GM12878 (cell line): ENCODE results near the gene CBX2. TPM values are rescaled to one million over a fixed set of nuclear protein-coding genes. Genes with fewer than 3 reads are reported as not detected.

Experiments
- ATAC-seq: fragments of 200-7000 bp; cut with Tn5 transposase; 3 replicates; pipeline ENCODE4 v1.9.1; 2020; ENCODE audit warnings: mild to moderate bottlenecking, moderate library complexity
- BruUV-seq: library from RNA; stranded (reverse); fragments of 400-500 nt; replicated peaks from 2 replicates; lab custom pipeline; 2021; lab: Mats Ljungman, UMichigan
- CTCF ChIA-PET: fragments of 300-600 bp; sonication (Branson Sonifier 250); formaldehyde crosslinking; extraction: SDS; loops from one replicate; lab custom pipeline; 2021; ENCODE audit warnings: inconsistent platforms; lab: Yijun Ruan, JAX
- POLR2A ChIA-PET: fragments of 350-600 bp; formaldehyde crosslinking; extraction: SDS; loops from one replicate; lab custom pipeline; 2021; ENCODE audit warnings: inconsistent platforms; lab: Charles Lee
- RAD21 ChIA-PET: fragments of 300-600 bp; sonication (Branson Sonifier 250); formaldehyde crosslinking; loops from one replicate; lab custom pipeline; 2023; ENCODE audit warnings: antibody characterized with exemption; ENCODE audit not compliant: unreplicated experiment; lab: Charles Lee
- SMC1A ChIA-PET: fragments of 300-600 bp; sonication (Branson Sonifier 250); formaldehyde crosslinking; loops from one replicate; lab custom pipeline; 2023; ENCODE audit not compliant: unreplicated experiment, uncharacterized antibody; lab: Charles Lee
- DNase-seq: peaks from one replicate; pipeline ENCODE4 v3.0.0-alpha.2; 2011; ENCODE audit warnings: low read depth, low spot score
- FAIRE-seq: peaks from 3 replicates; lab custom pipeline; 2011; peaks lifted over from hg19 to GRCh38; lab: Jason Lieb, UNC
- H2AFZ ChIP-seq: 2 replicates; pipeline ENCODE4 v1.6.0; 2011; ENCODE audit warnings: low read depth, low read length, control low read depth; ENCODE audit not compliant: control insufficient read depth
- H3K27ac ChIP-seq: 2 replicates; pipeline ENCODE4 v1.5.1; 2011; ENCODE audit warnings: control low read depth; ENCODE audit not compliant: control insufficient read depth, insufficient read depth
- H3K27me3 ChIP-seq, 2 experiments: replicated peaks in 1 of 2; 2 replicates each; pipeline versions ENCODE4 v1.6.0 to v1.6.1; 2011; ENCODE audit warnings: low read length in 1 of 2; ENCODE audit not compliant: control insufficient read depth in 2 of 2, insufficient read depth in 2 of 2
- H3K36me3 ChIP-seq, 2 experiments: 2 replicates each; pipeline ENCODE4 v1.5.1; 2011; ENCODE audit warnings: low read length in 1 of 2; ENCODE audit not compliant: control insufficient read depth in 2 of 2, insufficient read depth in 2 of 2
- H3K4me1 ChIP-seq: 2 replicates; pipeline ENCODE4 v1.6.1; 2011; ENCODE audit warnings: mild to moderate bottlenecking, low read length, moderate library complexity, mixed read lengths; ENCODE audit not compliant: control insufficient read depth, insufficient read depth
- H3K4me2 ChIP-seq: 2 replicates; pipeline ENCODE4 v1.6.0; 2011; ENCODE audit warnings: control low read depth; ENCODE audit not compliant: control insufficient read depth, insufficient read depth
- H3K4me3 ChIP-seq: fragments of 200-600 bp; sonication (generic); 2 replicates; pipeline ENCODE4 v1.5.1; 2016
- H3K79me2 ChIP-seq: 2 replicates; pipeline ENCODE4 v1.6.0; 2011; ENCODE audit warnings: low read length; ENCODE audit not compliant: control insufficient read depth, insufficient read depth
- H3K9ac ChIP-seq: 2 replicates; pipeline ENCODE4 v1.8.0; 2011; ENCODE audit warnings: low read length, control low read depth, mixed read lengths; ENCODE audit not compliant: control insufficient read depth, insufficient read depth
- H3K9me3 ChIP-seq: replicated peaks from 3 replicates; pipeline ENCODE4 v1.5.1; 2011; ENCODE audit warnings: mild to moderate bottlenecking, low read length; ENCODE audit not compliant: control insufficient read depth, insufficient read depth
- H4K20me1 ChIP-seq: 2 replicates; pipeline ENCODE4 v1.6.0; 2011; ENCODE audit not compliant: control insufficient read depth, insufficient read depth
- BHLHE40 ChIP-seq, 2 experiments: fragments of 450-650 bp in 1 of 2; IDR thresholded peaks; 2 replicates each; pipeline ENCODE4 v1.6.1; 2011 to 2017; ENCODE audit warnings: low read depth in 2 of 2, borderline replicate concordance in 1 of 2, improper control_type of control experiment in 1 of 2, low read length in 1 of 2, mild to moderate bottlenecking in 1 of 2
- DPF2 ChIP-seq: fragments of 450-650 bp; IDR thresholded peaks from 2 replicates; pipeline ENCODE4 v1.6.1; 2017; ENCODE audit warnings: mild to moderate bottlenecking
- ETV6 ChIP-seq, 2 experiments: fragments of 450-650 bp in 1 of 2; IDR thresholded peaks in 1 of 2; conservative IDR thresholded peaks in 1 of 2; 2 replicates each; pipeline ENCODE4 v1.6.1; 2014; ENCODE audit warnings: antibody characterized with exemption in 1 of 2, borderline replicate concordance in 1 of 2, low read depth in 1 of 2, mild to moderate bottlenecking in 1 of 2, moderate library complexity in 1 of 2
- EZH2 ChIP-seq: IDR thresholded peaks from 2 replicates; pipeline ENCODE4 v1.6.1; 2012; ENCODE audit warnings: low read depth, mild to moderate bottlenecking, control low read depth, inconsistent platforms, low read length, borderline replicate concordance; ENCODE audit not compliant: control insufficient read depth
- FOXK2 ChIP-seq: fragments of 450-650 bp; IDR thresholded peaks from 2 replicates; pipeline ENCODE4 v1.6.1; 2017; ENCODE audit warnings: mild to moderate bottlenecking, moderate library complexity
- FOXM1 ChIP-seq: IDR thresholded peaks from 2 replicates; pipeline ENCODE4 v1.6.1; 2012; ENCODE audit warnings: low read depth, mild to moderate bottlenecking, inconsistent platforms, low read length, moderate library complexity
- GABPA ChIP-seq: IDR thresholded peaks from 2 replicates; pipeline ENCODE4 v1.6.1; 2014; ENCODE audit warnings: antibody characterized with exemption, low read depth, mild to moderate bottlenecking, inconsistent platforms
- HDAC2 ChIP-seq: fragments of 200-600 bp; sonication (generic); IDR thresholded peaks from 2 replicates; pipeline ENCODE4 v1.6.1; 2017
- IKZF1 ChIP-seq: fragments of 450-650 bp; conservative IDR thresholded peaks from 2 replicates; pipeline ENCODE4 v1.6.1; 2017; ENCODE audit warnings: antibody characterized with exemption, mild to moderate bottlenecking
- JUNB ChIP-seq: IDR thresholded peaks from 2 replicates; pipeline ENCODE4 v1.6.1; 2016; ENCODE audit warnings: antibody characterized with exemption, mild to moderate bottlenecking
- KLF5 ChIP-seq: fragments of 450-650 bp; IDR thresholded peaks from 2 replicates; pipeline ENCODE4 v1.6.1; 2014; ENCODE audit warnings: mild to moderate bottlenecking; ENCODE audit not compliant: partially characterized antibody
- LARP7 ChIP-seq: fragments of 450-650 bp; IDR thresholded peaks from 2 replicates; pipeline ENCODE4 v1.6.1; 2017; ENCODE audit warnings: mild to moderate bottlenecking
- MLLT1 ChIP-seq: fragments of 450-650 bp; IDR thresholded peaks from 2 replicates; pipeline ENCODE4 v1.6.1; 2016; ENCODE audit warnings: mild to moderate bottlenecking
- MTA2 ChIP-seq: fragments of 450-650 bp; IDR thresholded peaks from 2 replicates; pipeline ENCODE4 v1.6.1; 2016; ENCODE audit warnings: low read depth, mild to moderate bottlenecking, moderate library complexity
- POU2F2 ChIP-seq: IDR thresholded peaks from 3 replicates; pipeline ENCODE4 v1.6.1; 2011; ENCODE audit warnings: low read depth, mild to moderate bottlenecking, low read length, borderline replicate concordance
- RB1 ChIP-seq: fragments of 450-650 bp; formaldehyde crosslinking; IDR thresholded peaks from 2 replicates; pipeline ENCODE4 v1.6.1; 2017; ENCODE audit warnings: mild to moderate bottlenecking, borderline replicate concordance
- TAF1 ChIP-seq: IDR thresholded peaks from 2 replicates; pipeline ENCODE4 v1.6.1; 2011; ENCODE audit warnings: mild to moderate bottlenecking, low read depth, low read length, borderline replicate concordance
- TBL1XR1 ChIP-seq: IDR thresholded peaks from 2 replicates; pipeline ENCODE4 v1.6.1; 2012; ENCODE audit warnings: low read depth, low read length, improper control_type of control experiment
- WGBS: methylation state at CpG from one replicate; pipeline ENCODE4 v1.1.6; 2016; ENCODE audit warnings: low lambda C conversion rate; ENCODE audit not compliant: insufficient replicate concordance, insufficient coverage; ENCODE audit errors: missing lambda C conversion rate; 5-methylcytosine and 5-hydroxymethylcytosine counted together
- in situ Hi-C: fragments of 300-500 bp; cut with MboI; formaldehyde crosslinking; loops from 9 replicates; pipeline ENCODE4 v1.14.3; 2018; ENCODE audit warnings: mixed read lengths
- intact Hi-C: fragments of 100-400 bp; cut with micrococcal nuclease; formaldehyde crosslinking; loops from one replicate; pipeline ENCODE4 v1.14.2; 2022; ENCODE audit not compliant: unreplicated experiment
- polyA plus RNA-seq, 11 experiments: library from polyadenylated mRNA; depleted of rRNA in 4 of 11; unstranded in 6 of 11; stranded (reverse) in 5 of 11; fragments of >200 nt; fragmentation: Nextera tagmentation in 4 of 11; fragmentation: Illumina TruSeq in 1 of 11; extraction: Ambion mirVana in 4 of 11; extraction: Trizol in 1 of 11; gene quantifications; 1 replicate in 1 of 11; 2 replicates in 10 of 11; pipeline versions ENCODE4 v1.2.1 to v1.2.3, GENCODE V29; 2011 to 2016; ENCODE audit warnings: inconsistent platforms in 2 of 11, missing spikeins in 2 of 11, low read depth in 1 of 11
- total RNA-seq, 4 experiments: library from RNA; depleted of rRNA in 3 of 4; stranded (reverse); fragments of >200 nt in 3 of 4; fragmentation: Illumina TruSeq in 1 of 4; extraction: Trizol in 1 of 4; gene quantifications; 2 replicates each; pipeline versions ENCODE4 v1.2.1 to v1.2.3, GENCODE V29; 2013 to 2021
- TF ChIP-seq, protein P1 (sequence below): IDR thresholded peaks from 2 replicates; pipeline ENCODE4 v1.6.1; 2012; ENCODE audit warnings: low read depth, low read length, improper control_type of control experiment

The CBX2 gene
- total and polyA plus RNA-seq, 10 of the 15 experiments (the other 5 are each of a cell fraction or from before 2014, with no cell fraction given): 0.35 to 7.5 (median 4.2) TPM

DNA sequence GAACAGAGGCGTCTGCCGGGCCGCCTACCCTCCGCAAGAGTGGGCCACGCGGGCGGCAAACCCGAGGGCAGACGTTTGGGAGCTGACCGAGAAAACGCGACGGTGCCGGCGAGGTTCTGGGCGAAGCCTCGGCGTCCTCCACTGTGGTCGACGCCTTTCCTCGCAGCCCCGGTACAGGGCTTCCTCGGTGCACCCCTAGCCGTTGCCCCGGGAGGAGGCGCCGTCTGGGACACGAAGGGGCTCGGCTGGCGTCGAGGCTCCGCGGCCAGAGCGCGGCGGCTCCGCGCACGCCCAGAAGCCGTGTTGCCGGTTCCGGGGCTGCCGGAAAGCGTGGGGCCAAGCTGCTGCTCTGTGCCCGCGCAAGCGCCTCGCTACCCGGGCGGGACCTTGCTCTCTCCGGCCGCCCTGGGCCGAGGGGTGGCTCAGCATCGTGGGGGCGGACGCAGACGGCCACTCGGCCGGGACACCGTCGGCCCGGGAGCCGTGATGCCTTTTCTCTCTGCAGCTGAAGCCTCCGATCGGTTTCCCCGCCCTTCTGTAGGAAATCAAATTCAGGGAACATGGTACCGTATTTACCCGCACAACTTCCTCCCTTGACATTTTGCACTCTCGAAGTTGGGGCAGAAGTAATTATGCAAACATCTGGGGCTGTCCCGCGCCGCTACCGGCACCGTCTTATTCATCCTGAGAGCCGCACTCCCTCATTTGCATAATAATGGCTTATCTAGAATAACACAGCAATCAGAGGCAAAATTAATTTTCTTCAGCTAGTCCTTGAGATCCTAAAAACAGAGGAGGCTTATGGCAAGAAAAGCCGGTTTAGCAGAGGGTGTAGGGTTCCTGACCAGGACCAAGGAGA, 26.3 kb downstream of the CBX2 start:
- Histone ChIP-seq H3K9me3 (no peaks in the 10 kb centered on the region; the same call in 2 of the 3 replicates), H2AFZ (peak overlapping the region; percentile 75), H3K4me1 (peaks cover 46% of the 10 kb centered on the region), H3K9ac (no peak overlapping the region; the same call in 1 of the 2 replicates), H3K27ac (no peak overlapping the region), H3K36me3 (no peaks in the 10 kb centered on the region), H3K27me3 (peaks cover 31 to 48% of the 10 kb centered on the region in 2 experiments), H3K4me2 (peak overlapping the region; percentile 5), H3K4me3 (peak overlapping the region; percentile 34; the same call in 1 of the 2 replicates), H3K79me2 (no peaks in the 10 kb centered on the region), H4K20me1 (no peaks in the 10 kb centered on the region)
- in situ Hi-C loops (no loop called here), intact Hi-C loops (loop anchor here (5.0 kb wide), 1 partner anchor 33 kb away; the partner anchor contains the start of gene CBX4)
- FAIRE-seq (peak; percentile 96), ATAC-seq (peak; percentile 82), DNase-seq (peak; percentile 43)
- RAD21 ChIA-PET: interaction anchor here (0.8 to 2.1 kb wide), 2 partner anchors 10 to 166 kb away, joined by 3 to 5 read pairs; no protein-coding TSS in a partner anchor
- CTCF ChIA-PET: interaction anchor here (0.8 to 1.9 kb wide), 4 partner anchors 14 to 166 kb away, joined by 3 to 6 read pairs (median 4); no protein-coding TSS in a partner anchor
- WGBS: 10% methylated on average over 75 of the region's 76 CpGs
- no TSS peak for BruUV-seq
- SMC1A ChIA-PET: interaction anchor here (0.9 kb wide), 1 partner anchor 32 kb away, joined by 4 read pairs; no protein-coding TSS in a partner anchor
- POLR2A ChIA-PET: interaction anchor here (2.0 kb wide), 1 partner anchor 35 kb away, joined by 8 read pairs; the partner anchor contains the start of gene CBX4
- peak; percentile 51 for TF ChIP-seq KLF5
- TF ChIP-seq RB1: peak; percentile 24; the same call in 1 of the 2 replicates
- 0 out of 2 replicates have a peak, but pooled peaks have one; percentile 27 for TF ChIP-seq FOXM1
- peak; percentile 64 for TF ChIP-seq DPF2
- TF ChIP-seq POU2F2: peak; percentile 100
- TF ChIP-seq FOXK2: peak; percentile 35; the same call in 1 of the 2 replicates
- TF ChIP-seq TAF1: 0 out of 2 replicates have a peak, but pooled peaks have one; percentile 4
- TF ChIP-seq, protein P1, sequence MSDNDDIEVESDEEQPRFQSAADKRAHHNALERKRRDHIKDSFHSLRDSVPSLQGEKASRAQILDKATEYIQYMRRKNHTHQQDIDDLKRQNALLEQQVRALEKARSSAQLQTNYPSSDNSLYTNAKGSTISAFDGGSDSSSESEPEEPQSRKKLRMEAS: peak; percentile 63; the same call in 1 of the 2 replicates
- peak; percentile 82 for TF ChIP-seq JUNB
- no peak for TF ChIP-seq EZH2
- TF ChIP-seq LARP7: peak; percentile 75
- 0 out of 2 replicates have a peak, but pooled peaks have one; percentile 18 for TF ChIP-seq MLLT1
- TF ChIP-seq BHLHE40 (IDR thresholded peaks at IDR 0.05; ENCODE audit: borderline replicate concordance in 1 of 2, low read depth in 2 of 2, low read length in 1 of 2): peak; percentile 32 to 61; a peak in 2 of 4 replicates
- TF ChIP-seq IKZF1: peak; percentile 75
- TF ChIP-seq MTA2: 0 out of 2 replicates have a peak, but pooled peaks have one; percentile 48
- TF ChIP-seq GABPA: peak; percentile 72; the same call in 1 of the 2 replicates
- 0 out of 2 replicates have a peak, but pooled peaks have one; percentile 62 for TF ChIP-seq TBL1XR1
- TF ChIP-seq HDAC2: no peak
- peak in 1 of 2 experiments; percentile 39; a peak in 1 of 4 replicates for TF ChIP-seq ETV6 (conservative IDR thresholded peaks at IDR 0.05 in 1 of 2, IDR thresholded peaks at IDR 0.05 in 1 of 2; ENCODE audit: borderline replicate concordance in 1 of 2, low read depth in 1 of 2)
